MM.1S (cell line): Measurements from ENCODE around the gene WSB1.

ENCODE experiments used
- CTCF ChIP-seq: fragments of 300-600 bp; sonication (generic); IDR thresholded peaks from 2 replicates; pipeline ENCODE4 v1.5.1; 2016; ENCODE audit warnings: antibody characterized with exemption, low read length, mixed read lengths
- EZH2 ChIP-seq: fragments of 300-600 bp; sonication (generic); optimal IDR thresholded peaks from 2 replicates; pipeline ENCODE3; 2017; ENCODE audit warnings: low read depth, mild to moderate bottlenecking, antibody characterized with exemption, low read length, mixed read lengths

GRCh38 chr17:27363326-27363725 lies 69.4 kb downstream of the WSB1 start:
- no peak for TF ChIP-seq EZH2
- TF ChIP-seq CTCF: no peak
